ENCODE measurements around the gene COPS6. TPM values are rescaled to one million over a fixed set of nuclear protein-coding genes. Genes with fewer than 3 reads are reported as not detected.

COPS6 gene
- total and polyA plus RNA-seq, 3 donors from 2014 or later = 88.1 to 141 (median 99.5) TPM

GRCh38 chr7:100141555-100141949 lies 52.8 kb downstream of the COPS6 start:
- no peaks in the 10 kb centered on the region for H3K4me1 ChIP-seq
- no peak overlapping the region for H3K27ac ChIP-seq
- no peak for DNase-seq
- H3K9me3 ChIP-seq = no peaks in the 10 kb centered on the region
- H3K27me3 ChIP-seq = no peaks in the 10 kb centered on the region
- WGBS, 2 donors = 82 to 85% methylated on average over 3 of the region's 3 CpGs
- intact Hi-C loops (cut with DNase I; ENCODE audit: low total_unique reads) = no loop called here
- no peak overlapping the region for H3K4me3 ChIP-seq
- TF ChIP-seq CTCF (IDR thresholded peaks at IDR 0.05) = no peak
- TF ChIP-seq POLR2A (IDR thresholded peaks at IDR 0.05) = no peak
- H3K36me3 ChIP-seq (ENCODE audit: low read depth, missing control alignments) = no peaks in the 10 kb centered on the region

MicroRNAs encoded within 50 kb of the gene (microRNA counts, 767-probe panel; counts per million panel counts)
- microRNA hsa-miR-106b-5p (0 to 152 counts per million in 2 donors), microRNA hsa-miR-25-3p (8,146 to 9,123 counts per million in 2 donors), microRNA hsa-miR-93-5p (7,252 to 7,481 counts per million in 2 donors)

Small RNA genes within 50 kb of the gene (microRNA-seq; reads per million reads assigned to microRNA genes)
- gene MIR106B (ENCODE audit: borderline number of aligned reads in 2 of 2, borderline replicate concordance in 1 of 2) (740 to 810 reads per million in 2 donors), gene MIR25 (ENCODE audit: borderline number of aligned reads in 2 of 2, borderline replicate concordance in 1 of 2) (336 to 483 reads per million in 2 donors), gene MIR93 (ENCODE audit: borderline number of aligned reads in 2 of 2, borderline replicate concordance in 1 of 2) (1,194 to 2,155 reads per million in 2 donors)

Small RNA genes within 50 kb of the gene (small RNA-seq; reads per million reads assigned to genes)
- gene MIR106B = 7.0 to 9.5 reads per million in 2 donors
- 218 to 222 reads per million in 2 donors for gene MIR25
- gene MIR93 = 11.5 to 13.8 reads per million in 2 donors

Other genes with a start within 250 kb of the COPS6 start
- gene OR2AE1, start 211.9 kb upstream of the COPS6 start, total RNA-seq = not detected
- not detected for gene OR2AE1, start 211.9 kb upstream of the COPS6 start, polyA plus RNA-seq (ENCODE audit: insufficient read depth, low read depth, low replicate concordance)
- 10 to 100 TPM; 56.1 to 59.7 TPM for gene TRIM4, start 169.4 kb upstream of the COPS6 start, total RNA-seq
- 26.1 TPM for gene TRIM4, start 169.4 kb upstream of the COPS6 start, polyA plus RNA-seq (ENCODE audit: insufficient read depth, low read depth, low replicate concordance)
- under 1 TPM; 0.43 to 0.71 TPM for gene GJC3, start 159.3 kb upstream of the COPS6 start, total RNA-seq
- 0.79 TPM for gene GJC3, start 159.3 kb upstream of the COPS6 start, polyA plus RNA-seq (ENCODE audit: insufficient read depth, low read depth, low replicate concordance)
- gene AZGP1, start 112.9 kb upstream of the COPS6 start, total RNA-seq = 10 to 100 TPM; 42.1 to 81.2 TPM
- 60.5 TPM for gene AZGP1, start 112.9 kb upstream of the COPS6 start, polyA plus RNA-seq (ENCODE audit: insufficient read depth, low read depth, low replicate concordance)
- gene ZKSCAN1, start 73.4 kb upstream of the COPS6 start, total RNA-seq = 10 to 100 TPM; 65.3 to 71.3 TPM
- 30.7 TPM for gene ZKSCAN1, start 73.4 kb upstream of the COPS6 start, polyA plus RNA-seq (ENCODE audit: insufficient read depth, low read depth, low replicate concordance)
- 10 to 100 TPM; 36.3 to 50.3 TPM for gene ZSCAN21, start 39.2 kb upstream of the COPS6 start, total RNA-seq
- 21.3 TPM for gene ZSCAN21, start 39.2 kb upstream of the COPS6 start, polyA plus RNA-seq (ENCODE audit: insufficient read depth, low read depth, low replicate concordance)
- 10 to 100 TPM; 24.7 to 27.7 TPM for gene ZNF3, start 7.2 kb upstream of the COPS6 start, total RNA-seq
- 23.4 TPM for gene ZNF3, start 7.2 kb upstream of the COPS6 start, polyA plus RNA-seq (ENCODE audit: insufficient read depth, low read depth, low replicate concordance)
- 10 to 100 TPM; 85.1 to 86.5 TPM for gene MCM7, start 12.4 kb downstream of the COPS6 start, total RNA-seq
- 137 TPM for gene MCM7, start 12.4 kb downstream of the COPS6 start, polyA plus RNA-seq (ENCODE audit: insufficient read depth, low read depth, low replicate concordance)
- gene AP4M1, start 12.7 kb downstream of the COPS6 start, total RNA-seq = 10 to 100 TPM; 39.1 to 51.3 TPM
- gene AP4M1, start 12.7 kb downstream of the COPS6 start, polyA plus RNA-seq (ENCODE audit: insufficient read depth, low read depth, low replicate concordance) = 54.7 TPM
- 100 to 1,000 TPM in 1 of 2 donors, 10 to 100 TPM in 1; 99.1 to 108 TPM for gene TAF6, start 30.4 kb downstream of the COPS6 start, total RNA-seq
- gene TAF6, start 30.4 kb downstream of the COPS6 start, polyA plus RNA-seq (ENCODE audit: insufficient read depth, low read depth, low replicate concordance) = 95.4 TPM
- gene CNPY4, start 30.7 kb downstream of the COPS6 start, total RNA-seq = 10 to 100 TPM; 14.3 to 19.3 TPM
- 22.2 TPM for gene CNPY4, start 30.7 kb downstream of the COPS6 start, polyA plus RNA-seq (ENCODE audit: insufficient read depth, low read depth, low replicate concordance)
- gene MBLAC1, start 38.0 kb downstream of the COPS6 start, total RNA-seq = 10 to 100 TPM in 1 of 2 donors, 1 to 10 TPM in 1; 7.2 to 10.2 TPM
- gene MBLAC1, start 38.0 kb downstream of the COPS6 start, polyA plus RNA-seq (ENCODE audit: insufficient read depth, low read depth, low replicate concordance) = 2.9 TPM
- 100 to 1,000 TPM; 144 to 179 TPM for gene LAMTOR4, start 59.9 kb downstream of the COPS6 start, total RNA-seq
- gene LAMTOR4, start 59.9 kb downstream of the COPS6 start, polyA plus RNA-seq (ENCODE audit: insufficient read depth, low read depth, low replicate concordance) = 136 TPM
- 10 to 100 TPM; 57.5 to 78.7 TPM for gene TRAPPC14, start 69.8 kb downstream of the COPS6 start, total RNA-seq
- 71.8 TPM for gene TRAPPC14, start 69.8 kb downstream of the COPS6 start, polyA plus RNA-seq (ENCODE audit: insufficient read depth, low read depth, low replicate concordance)
- 10 to 100 TPM; 11.6 to 12.4 TPM for gene GAL3ST4, start 79.6 kb downstream of the COPS6 start, total RNA-seq
- gene GAL3ST4, start 79.6 kb downstream of the COPS6 start, polyA plus RNA-seq (ENCODE audit: insufficient read depth, low read depth, low replicate concordance) = 8.9 TPM
- gene GPC2, start 88.4 kb downstream of the COPS6 start, total RNA-seq = 10 to 100 TPM; 12.7 to 20.7 TPM
- 17.7 TPM for gene GPC2, start 88.4 kb downstream of the COPS6 start, polyA plus RNA-seq (ENCODE audit: insufficient read depth, low read depth, low replicate concordance)
- 100 to 1,000 TPM; 105 to 224 TPM for gene STAG3, start 88.9 kb downstream of the COPS6 start, total RNA-seq
- gene STAG3, start 88.9 kb downstream of the COPS6 start, polyA plus RNA-seq (ENCODE audit: insufficient read depth, low read depth, low replicate concordance) = 281 TPM
- gene PVRIG, start 131.0 kb downstream of the COPS6 start, total RNA-seq = 1 to 10 TPM; 3.0 to 3.3 TPM
- 2.6 TPM for gene PVRIG, start 131.0 kb downstream of the COPS6 start, polyA plus RNA-seq (ENCODE audit: insufficient read depth, low read depth, low replicate concordance)
- gene SPDYE3, start 218.7 kb downstream of the COPS6 start, total RNA-seq = 1 to 10 TPM; 2.8 to 5.7 TPM
- 3.9 TPM for gene SPDYE3, start 218.7 kb downstream of the COPS6 start, polyA plus RNA-seq (ENCODE audit: insufficient read depth, low read depth, low replicate concordance)